Hepatocyte (in vitro differentiated cells): ENCODE data around the gene SLC7A14.

Experiments
- CTCF ChIP-seq: fragments of 200-600 bp; sonication (generic); IDR thresholded peaks from 2 replicates; pipeline ENCODE4 v1.5.1; 2016; ENCODE audit warnings: antibody characterized with exemption, mild to moderate bottlenecking; ENCODE audit not compliant: poor library complexity
- EZH2 ChIP-seq: fragments of 200-600 bp; sonication (generic); IDR thresholded peaks from 2 replicates; pipeline ENCODE4 v1.6.1; 2016; ENCODE audit warnings: antibody characterized with exemption, mild to moderate bottlenecking, borderline replicate concordance
- EZH2phosphoT487 ChIP-seq: fragments of 200-600 bp; sonication (generic); IDR thresholded peaks from one replicate; pipeline ENCODE4 v1.6.1; 2018; ENCODE audit warnings: antibody characterized with exemption, mild to moderate bottlenecking, low read depth, moderate library complexity; ENCODE audit not compliant: unreplicated experiment, severe bottlenecking

- TF ChIP-seq CTCF (no peak), EZH2 (no peak), EZH2phosphoT487 (no peak)
Observed at GRCh38 chr3:170486398-170486797, 99.5 kb downstream of the SLC7A14 start.
